ENCODE results near the gene UBN1. TPM values are rescaled to one million over a fixed set of nuclear protein-coding genes. Genes with fewer than 3 reads are reported as not detected.

Gene UBN1
- total RNA-seq, 2 donors from 2014 or later: 32.0 to 36.0 TPM

GRCh38 chr16:4805231-4805630 lies 42.0 kb upstream of the UBN1 start:
- Mint-ChIP-seq H3K4me1 (ENCODE audit: low read depth) (peaks cover 13% of the 10 kb centered on the region), H3K36me3 (ENCODE audit: insufficient read depth in 2 of 2) (peaks cover 1 to 11% of the 10 kb centered on the region in 2 donors), H3K27me3 (ENCODE audit: low read depth) (no peaks in the 10 kb centered on the region), H3K4me3 (no peak overlapping the region), H3K27ac (no peak overlapping the region), H3K9me3 (no peaks in the 10 kb centered on the region)
- DNase-seq: no peak
- ATAC-seq (replicated peaks in 1 of 2): no peak

- no peak overlapping the region for H3K27ac Mint-ChIP-seq
- ATAC-seq (replicated peaks in 1 of 2): no peak
These were observed 41.0 kb upstream of the UBN1 start for GRCh38 chr16:4806280-4806679.

GRCh38 chr16:4811242-4811641 lies 36.0 kb upstream of the UBN1 start:
- no peak for DNase-seq
- Mint-ChIP-seq H3K4me3 (no peak overlapping the region), H3K9me3 (no peaks in the 10 kb centered on the region), H3K27ac (no peak overlapping the region), H3K27me3 (ENCODE audit: low read depth) (no peaks in the 10 kb centered on the region), H3K36me3 (ENCODE audit: insufficient read depth in 2 of 2) (peaks cover 1 to 32% of the 10 kb centered on the region in 2 donors), H3K4me1 (ENCODE audit: low read depth) (no peaks in the 10 kb centered on the region)
- no peak for ATAC-seq (replicated peaks in 1 of 2)

More at GRCh38 chr16:4806280-4806679, 41.0 kb upstream of the UBN1 start:
- Mint-ChIP-seq H3K4me1 (ENCODE audit: low read depth) (peaks cover 13% of the 10 kb centered on the region), H3K36me3 (ENCODE audit: insufficient read depth in 2 of 2) (peaks cover 1 to 14% of the 10 kb centered on the region in 2 donors), H3K4me3 (no peak overlapping the region), H3K27me3 (ENCODE audit: low read depth) (no peaks in the 10 kb centered on the region), H3K9me3 (no peaks in the 10 kb centered on the region)
- DNase-seq: no peak

- no peaks in the 10 kb centered on the region for H3K4me1 Mint-ChIP-seq (ENCODE audit: low read depth)
- H3K4me3 Mint-ChIP-seq: no peak overlapping the region
- no peaks in the 10 kb centered on the region for H3K27me3 Mint-ChIP-seq (ENCODE audit: low read depth)
- ATAC-seq (replicated peaks in 1 of 2) (no peak), DNase-seq (no peak)
- no peaks in the 10 kb centered on the region for H3K9me3 Mint-ChIP-seq
- H3K27ac Mint-ChIP-seq: no peak overlapping the region
- peaks cover 1 to 36% of the 10 kb centered on the region in 2 donors for H3K36me3 Mint-ChIP-seq (ENCODE audit: insufficient read depth in 2 of 2)
These were observed 35.5 kb upstream of the UBN1 start for GRCh38 chr16:4811773-4812172.

GRCh38 chr16:4813251-4814003 lies 33.9 kb upstream of the UBN1 start:
- ATAC-seq (replicated peaks in 1 of 2) (no peak), DNase-seq (no peak)
- Mint-ChIP-seq H3K4me3 (no peak overlapping the region), H3K27me3 (ENCODE audit: low read depth) (no peaks in the 10 kb centered on the region), H3K9me3 (no peaks in the 10 kb centered on the region), H3K27ac (no peak overlapping the region), H3K36me3 (ENCODE audit: insufficient read depth in 2 of 2) (peaks cover 0 to 34% of the 10 kb centered on the region in 2 donors), H3K4me1 (ENCODE audit: low read depth) (no peaks in the 10 kb centered on the region)

- Mint-ChIP-seq H3K27ac (no peak overlapping the region), H3K36me3 (ENCODE audit: insufficient read depth in 2 of 2) (peaks cover 5 to 39% of the 10 kb centered on the region in 2 donors)
- ATAC-seq (replicated peaks in 1 of 2): no peak
These were observed 33.2 kb upstream of the UBN1 start for GRCh38 chr16:4814046-4814445.

GRCh38 chr16:4814542-4815173 lies 32.6 kb upstream of the UBN1 start:
- no peak for DNase-seq
- no peak for ATAC-seq (replicated peaks in 1 of 2)
- H3K9me3 Mint-ChIP-seq: no peaks in the 10 kb centered on the region
- H3K27ac Mint-ChIP-seq: no peak overlapping the region
- H3K27me3 Mint-ChIP-seq (ENCODE audit: low read depth): no peaks in the 10 kb centered on the region
- peaks cover 5 to 40% of the 10 kb centered on the region in 2 donors for H3K36me3 Mint-ChIP-seq (ENCODE audit: insufficient read depth in 2 of 2)
- H3K4me3 Mint-ChIP-seq: no peak overlapping the region
- no peaks in the 10 kb centered on the region for H3K4me1 Mint-ChIP-seq (ENCODE audit: low read depth)

More at GRCh38 chr16:4814046-4814445, 33.2 kb upstream of the UBN1 start:
- Mint-ChIP-seq H3K4me1 (ENCODE audit: low read depth) (no peaks in the 10 kb centered on the region), H3K4me3 (no peak overlapping the region), H3K27me3 (ENCODE audit: low read depth) (no peaks in the 10 kb centered on the region), H3K9me3 (no peaks in the 10 kb centered on the region)
- no peak for DNase-seq

- H3K4me3 Mint-ChIP-seq: no peak overlapping the region
- H3K4me1 Mint-ChIP-seq (ENCODE audit: low read depth): no peaks in the 10 kb centered on the region
- DNase-seq (no peak), ATAC-seq (replicated peaks in 1 of 2) (no peak)
- H3K27ac Mint-ChIP-seq: no peak overlapping the region
- peaks cover 12 to 33% of the 10 kb centered on the region in 2 donors for H3K36me3 Mint-ChIP-seq (ENCODE audit: insufficient read depth in 2 of 2)
- no peaks in the 10 kb centered on the region for H3K9me3 Mint-ChIP-seq
- H3K27me3 Mint-ChIP-seq (ENCODE audit: low read depth): no peaks in the 10 kb centered on the region
These were observed 26.6 kb upstream of the UBN1 start for GRCh38 chr16:4820652-4821051.

GRCh38 chr16:4825196-4825595 lies 22.1 kb upstream of the UBN1 start:
- H3K4me3 Mint-ChIP-seq: no peak overlapping the region
- no peaks in the 10 kb centered on the region for H3K4me1 Mint-ChIP-seq (ENCODE audit: low read depth)
- peaks cover 8 to 20% of the 10 kb centered on the region in 2 donors for H3K36me3 Mint-ChIP-seq (ENCODE audit: insufficient read depth in 2 of 2)
- H3K27ac Mint-ChIP-seq: no peak overlapping the region
- no peaks in the 10 kb centered on the region for H3K27me3 Mint-ChIP-seq (ENCODE audit: low read depth)
- ATAC-seq (replicated peaks in 1 of 2): no peak
- H3K9me3 Mint-ChIP-seq: no peaks in the 10 kb centered on the region
- no peak for DNase-seq

GRCh38 chr16:4826526-4826925 lies 20.8 kb upstream of the UBN1 start:
- Mint-ChIP-seq H3K4me3 (no peak overlapping the region), H3K27me3 (ENCODE audit: low read depth) (no peaks in the 10 kb centered on the region), H3K36me3 (ENCODE audit: insufficient read depth in 2 of 2) (peaks cover 16 to 29% of the 10 kb centered on the region in 2 donors), H3K9me3 (no peaks in the 10 kb centered on the region), H3K27ac (no peak overlapping the region), H3K4me1 (ENCODE audit: low read depth) (no peaks in the 10 kb centered on the region)
- ATAC-seq (replicated peaks in 1 of 2) (no peak), DNase-seq (no peak)

GRCh38 chr16:4826980-4827379 lies 20.3 kb upstream of the UBN1 start:
- no peaks in the 10 kb centered on the region for H3K27me3 Mint-ChIP-seq (ENCODE audit: low read depth)
- H3K36me3 Mint-ChIP-seq (ENCODE audit: insufficient read depth in 2 of 2): peaks cover 17 to 28% of the 10 kb centered on the region in 2 donors
- H3K4me3 Mint-ChIP-seq: no peak overlapping the region
- H3K9me3 Mint-ChIP-seq: no peaks in the 10 kb centered on the region
- no peaks in the 10 kb centered on the region for H3K4me1 Mint-ChIP-seq (ENCODE audit: low read depth)
- DNase-seq (no peak), ATAC-seq (replicated peaks in 1 of 2) (no peak)
- H3K27ac Mint-ChIP-seq: no peak overlapping the region

- Mint-ChIP-seq H3K36me3 (ENCODE audit: insufficient read depth in 2 of 2) (peaks cover 19 to 34% of the 10 kb centered on the region in 2 donors), H3K4me1 (ENCODE audit: low read depth) (no peaks in the 10 kb centered on the region), H3K9me3 (no peaks in the 10 kb centered on the region), H3K4me3 (no peak overlapping the region), H3K27me3 (ENCODE audit: low read depth) (no peaks in the 10 kb centered on the region), H3K27ac (no peak overlapping the region)
- no peak for ATAC-seq (replicated peaks in 1 of 2)
- DNase-seq: no peak
These were observed 18.5 kb upstream of the UBN1 start for GRCh38 chr16:4828567-4829321.

GRCh38 chr16:4830408-4830807 lies 16.9 kb upstream of the UBN1 start:
- Mint-ChIP-seq H3K4me3 (no peak overlapping the region), H3K27me3 (ENCODE audit: low read depth) (no peaks in the 10 kb centered on the region), H3K9me3 (no peaks in the 10 kb centered on the region), H3K27ac (no peak overlapping the region), H3K36me3 (ENCODE audit: insufficient read depth in 2 of 2) (peaks cover 12 to 26% of the 10 kb centered on the region in 2 donors), H3K4me1 (ENCODE audit: low read depth) (peaks cover 8% of the 10 kb centered on the region)
- DNase-seq (no peak), ATAC-seq (replicated peaks in 1 of 2) (no peak)
